NB4 (cell line): ENCODE data around the gene GPR137C.

ENCODE experiments used
- DNase-seq: peaks from one replicate; pipeline ENCODE4 v3.0.0; 2010; ENCODE audit warnings: low read depth
- H3K4me3 ChIP-seq: one replicate; pipeline ENCODE4 v1.5.1; 2011; ENCODE audit warnings: mild to moderate bottlenecking, low read depth, low read length, moderate library complexity
- MYC ChIP-seq: IDR thresholded peaks from 2 replicates; pipeline ENCODE4 v1.6.1; 2011; ENCODE audit warnings: low read depth, low read length
- POLR2A ChIP-seq: IDR thresholded peaks from 2 replicates; pipeline ENCODE4 v1.6.1; 2011; ENCODE audit warnings: mild to moderate bottlenecking; ENCODE audit not compliant: insufficient read length; ENCODE audit errors: extremely low read depth
- TF ChIP-seq, protein P1 (sequence below): IDR thresholded peaks from 2 replicates; pipeline ENCODE4 v1.6.1; 2011; ENCODE audit warnings: low read depth, low read length
- TF ChIP-seq, protein P2 (sequence below): IDR thresholded peaks from one replicate; pipeline ENCODE4 v1.5.1; 2012; ENCODE audit warnings: low read depth, low read length

Gene GPR137C

DNA sequence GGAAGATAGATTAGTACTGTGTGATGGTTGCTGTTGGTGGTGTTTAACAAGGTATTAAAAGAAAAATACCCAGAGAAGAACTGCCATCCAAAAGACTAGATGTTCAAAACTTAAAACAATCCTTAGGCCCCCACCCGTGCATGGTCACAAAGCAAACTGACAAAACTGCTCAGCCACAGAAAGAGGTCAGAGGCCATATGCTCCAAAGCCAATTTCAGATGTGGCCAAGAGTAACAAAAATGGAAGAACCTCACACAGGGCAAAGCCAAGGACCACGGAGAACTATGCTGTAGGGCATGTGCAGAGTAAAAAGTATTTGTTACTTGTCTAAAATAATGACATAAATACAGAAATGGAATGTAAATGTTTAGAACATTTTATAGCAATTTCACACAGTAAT, 5.6 kb upstream of the GPR137C start:
- no peak overlapping the region for H3K4me3 ChIP-seq
- no peak for DNase-seq
- TF ChIP-seq, protein P1, sequence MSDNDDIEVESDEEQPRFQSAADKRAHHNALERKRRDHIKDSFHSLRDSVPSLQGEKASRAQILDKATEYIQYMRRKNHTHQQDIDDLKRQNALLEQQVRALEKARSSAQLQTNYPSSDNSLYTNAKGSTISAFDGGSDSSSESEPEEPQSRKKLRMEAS, result no peak
- TF ChIP-seq, protein P2, sequence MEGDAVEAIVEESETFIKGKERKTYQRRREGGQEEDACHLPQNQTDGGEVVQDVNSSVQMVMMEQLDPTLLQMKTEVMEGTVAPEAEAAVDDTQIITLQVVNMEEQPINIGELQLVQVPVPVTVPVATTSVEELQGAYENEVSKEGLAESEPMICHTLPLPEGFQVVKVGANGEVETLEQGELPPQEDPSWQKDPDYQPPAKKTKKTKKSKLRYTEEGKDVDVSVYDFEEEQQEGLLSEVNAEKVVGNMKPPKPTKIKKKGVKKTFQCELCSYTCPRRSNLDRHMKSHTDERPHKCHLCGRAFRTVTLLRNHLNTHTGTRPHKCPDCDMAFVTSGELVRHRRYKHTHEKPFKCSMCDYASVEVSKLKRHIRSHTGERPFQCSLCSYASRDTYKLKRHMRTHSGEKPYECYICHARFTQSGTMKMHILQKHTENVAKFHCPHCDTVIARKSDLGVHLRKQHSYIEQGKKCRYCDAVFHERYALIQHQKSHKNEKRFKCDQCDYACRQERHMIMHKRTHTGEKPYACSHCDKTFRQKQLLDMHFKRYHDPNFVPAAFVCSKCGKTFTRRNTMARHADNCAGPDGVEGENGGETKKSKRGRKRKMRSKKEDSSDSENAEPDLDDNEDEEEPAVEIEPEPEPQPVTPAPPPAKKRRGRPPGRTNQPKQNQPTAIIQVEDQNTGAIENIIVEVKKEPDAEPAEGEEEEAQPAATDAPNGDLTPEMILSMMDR, result no peak
- no peak for TF ChIP-seq MYC
- no peak for TF ChIP-seq POLR2A

DNA sequence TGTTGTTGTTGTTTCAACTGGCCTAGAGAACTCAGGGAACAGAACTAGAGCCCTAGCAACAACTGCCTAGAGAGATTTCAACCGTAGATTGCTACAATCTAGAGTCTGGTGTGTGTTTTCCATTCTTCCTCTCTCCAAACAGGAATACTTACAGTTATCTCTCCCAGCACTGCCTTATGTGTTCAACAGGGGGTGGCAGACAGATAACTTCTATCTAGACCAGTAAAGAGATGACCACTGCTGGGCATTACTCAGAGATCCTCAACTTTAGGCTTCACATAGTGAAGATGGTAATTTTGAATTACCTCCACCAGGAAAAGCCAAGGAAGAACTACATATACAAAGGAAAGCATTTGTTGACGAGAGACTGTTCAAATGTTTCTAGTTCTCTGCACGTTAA, 5.1 kb upstream of the GPR137C start:
- TF ChIP-seq POLR2A, result no peak
- DNase-seq, result no peak
- no peak overlapping the region for H3K4me3 ChIP-seq

DNA sequence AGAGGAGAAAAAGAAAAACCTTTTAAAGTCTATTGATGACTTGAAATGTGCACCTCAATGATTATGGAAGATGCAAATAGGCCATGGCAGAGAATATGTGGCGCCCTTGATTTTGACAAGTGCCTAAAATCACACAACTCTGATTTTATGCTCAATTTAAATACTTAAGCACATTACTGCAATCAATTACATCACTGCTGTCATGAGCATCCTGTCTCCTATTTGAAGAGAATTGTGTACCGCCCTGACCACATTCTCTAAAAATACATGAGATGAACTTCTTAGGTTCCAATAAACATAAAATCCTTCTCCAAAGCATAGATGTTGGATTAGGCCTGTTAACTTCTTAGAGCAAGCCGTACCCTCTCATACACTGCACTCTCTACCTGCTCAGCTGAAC, 2.0 kb upstream of the GPR137C start:
- peak overlapping the region; percentile 83 for H3K4me3 ChIP-seq
- TF ChIP-seq, protein P2, result no peak
- TF ChIP-seq, protein P1, result no peak
- no peak for TF ChIP-seq POLR2A
- no peak for DNase-seq

DNA sequence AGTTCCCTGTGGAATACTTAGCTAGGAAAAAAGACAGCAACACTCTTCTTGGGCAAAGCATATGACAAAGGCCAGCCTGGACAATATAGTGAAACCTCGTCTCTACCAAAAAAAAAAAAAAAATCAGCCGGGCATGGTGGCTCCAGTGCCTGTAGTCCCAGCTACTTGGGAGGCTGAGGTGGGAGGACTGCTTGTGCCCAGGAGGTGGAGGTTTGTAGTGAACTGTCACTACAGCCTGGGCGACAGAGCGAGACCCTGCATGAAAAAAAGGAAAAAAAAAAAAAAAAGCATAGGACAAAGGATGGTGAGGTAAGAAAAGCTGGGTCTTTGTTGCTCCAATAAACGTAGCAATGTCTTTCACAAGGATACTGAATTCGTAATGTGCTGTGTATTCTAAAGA, 1.4 kb upstream of the GPR137C start:
- DNase-seq, result no peak
- H3K4me3 ChIP-seq, result peak overlapping the region; percentile 83
- TF ChIP-seq POLR2A, result no peak
- TF ChIP-seq, protein P1, result no peak
- no peak for TF ChIP-seq MYC
- TF ChIP-seq, protein P2, result no peak

DNA sequence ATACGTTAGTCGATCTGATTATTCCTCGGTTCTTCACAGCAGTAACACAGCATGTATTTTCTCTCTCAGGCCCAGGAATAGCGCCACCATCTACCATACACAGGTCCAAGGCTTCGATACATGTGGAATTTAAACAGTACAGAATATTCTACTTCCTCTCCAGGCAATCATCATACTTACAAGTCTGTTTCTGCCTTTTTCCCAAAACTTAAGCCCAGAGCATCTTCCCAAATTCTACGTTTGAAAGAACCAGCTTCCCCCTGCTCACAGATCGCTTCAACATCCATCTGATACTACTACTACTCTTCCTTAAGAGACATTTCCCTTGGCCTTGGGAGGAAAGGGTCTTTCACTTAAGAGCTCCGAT, 957 bp upstream of the GPR137C start:
- peak overlapping the region; percentile 83 for H3K4me3 ChIP-seq
- DNase-seq, result peak; percentile 65
- TF ChIP-seq, protein P1, result no peak
- TF ChIP-seq, protein P2, result peak; percentile 40
- TF ChIP-seq MYC (no peak; the same call in 1 of the 2 replicates), POLR2A (no peak)

DNA sequence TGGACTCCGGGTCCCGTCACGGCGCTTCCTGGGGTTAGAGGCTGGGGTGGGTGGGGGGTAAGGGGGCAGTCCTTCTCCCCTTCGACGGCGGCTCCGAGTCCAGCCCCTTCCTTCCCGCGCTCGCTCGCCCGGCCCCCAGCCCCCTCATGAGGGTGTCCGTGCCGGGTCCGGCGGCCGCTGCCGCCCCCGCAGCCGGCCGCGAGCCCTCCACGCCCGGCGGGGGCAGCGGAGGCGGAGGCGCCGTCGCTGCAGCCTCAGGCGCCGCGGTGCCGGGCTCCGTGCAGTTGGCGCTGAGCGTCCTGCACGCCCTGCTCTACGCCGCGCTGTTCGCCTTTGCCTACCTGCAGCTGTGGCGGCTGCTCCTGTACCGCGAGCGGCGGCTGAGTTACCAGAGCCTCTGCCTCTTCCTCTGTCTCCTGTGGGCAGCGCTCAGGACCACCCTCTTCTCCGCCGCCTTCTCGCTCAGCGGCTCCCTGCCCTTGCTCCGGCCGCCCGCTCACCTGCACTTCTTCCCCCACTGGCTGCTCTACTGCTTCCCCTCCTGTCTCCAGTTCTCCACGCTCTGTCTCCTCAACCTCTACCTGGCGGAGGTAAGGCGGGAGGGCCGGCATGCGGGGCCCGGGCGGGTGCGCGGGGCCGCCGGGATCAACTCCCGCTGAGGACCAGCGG, 500 bp downstream of the GPR137C start:
- DNase-seq, result peak; percentile 58
- TF ChIP-seq, protein P1, result no peak
- TF ChIP-seq POLR2A, result no peak
- TF ChIP-seq MYC, result no peak
- TF ChIP-seq, protein P2, result no peak
- peak overlapping the region; percentile 54 for H3K4me3 ChIP-seq
